CD4-positive, alpha-beta memory T cell (primary cell): ENCODE measurements around the gene SLIT2. TPM values are rescaled to one million over a fixed set of nuclear protein-coding genes. Genes with fewer than 3 reads are reported as not detected.

Experiments
- CTCF ChIA-PET: fragments of 350-600 bp; sonication (Branson Sonifier 250); formaldehyde crosslinking; loops from one replicate; lab custom pipeline; 2021; ENCODE audit warnings: inconsistent platforms; ENCODE audit not compliant: partially characterized antibody; lab: Charles Lee
- POLR2A ChIA-PET: fragments of 350-600 bp; sonication (Branson Sonifier 250); formaldehyde crosslinking; loops from one replicate; lab custom pipeline; 2021; ENCODE audit not compliant: partially characterized antibody; lab: Charles Lee
- DNase-seq, 5 donors: peaks; one replicate each; pipeline versions ENCODE4 v3.0.0 to v3.0.0-alpha.2; 2020 to 2022; ENCODE audit warnings: mixed read lengths in 1 of 5
- H3K27ac ChIP-seq: one replicate; pipeline ENCODE4 v1.7.0; 2013; ENCODE audit warnings: low read depth, low read length
- H3K27me3 ChIP-seq: 2 replicates; pipeline ENCODE4 v1.7.0; 2013; ENCODE audit warnings: mild to moderate bottlenecking, low read length, moderate library complexity; ENCODE audit not compliant: insufficient read depth
- H3K36me3 ChIP-seq: 2 replicates; pipeline ENCODE4 v1.7.0; 2013; ENCODE audit warnings: mild to moderate bottlenecking, low read length, moderate library complexity; ENCODE audit not compliant: insufficient read depth
- H3K4me1 ChIP-seq: 2 replicates; pipeline ENCODE4 v1.7.0; 2013; ENCODE audit warnings: mild to moderate bottlenecking, low read length, moderate library complexity; ENCODE audit not compliant: insufficient read depth
- H3K4me3 ChIP-seq, 2 donors: one replicate each; pipeline ENCODE4 v1.7.0; 2013; ENCODE audit warnings: low read length in 2 of 2, mild to moderate bottlenecking in 1 of 2
- H3K9me3 ChIP-seq, 2 donors: one replicate each; pipeline ENCODE4 v1.7.0; 2013; ENCODE audit warnings: low read length in 2 of 2, control low read depth in 1 of 2; ENCODE audit not compliant: control insufficient read depth in 1 of 2
- H3K27ac Mint-ChIP-seq, 7 donors: one replicate each; pipeline ENCODE4 v1.8.0; 2020 to 2021; ENCODE audit warnings: mixed read lengths in 7 of 7, mild to moderate bottlenecking in 6 of 7, inconsistent platforms in 3 of 7, moderate library complexity in 3 of 7
- H3K27me3 Mint-ChIP-seq, 2 donors: one replicate each; pipeline ENCODE4 v1.8.0; 2020 to 2021; ENCODE audit warnings: mixed read lengths in 2 of 2
- H3K36me3 Mint-ChIP-seq, 2 donors: one replicate each; pipeline ENCODE4 v1.8.0; 2020 to 2021; ENCODE audit warnings: mixed read lengths in 2 of 2, inconsistent platforms in 1 of 2, mild to moderate bottlenecking in 1 of 2
- H3K4me1 Mint-ChIP-seq, 4 donors: one replicate each; pipeline ENCODE4 v1.8.0; 2020 to 2021; ENCODE audit warnings: mixed read lengths in 4 of 4, mild to moderate bottlenecking in 1 of 4
- H3K4me3 Mint-ChIP-seq, 8 donors: one replicate each; pipeline ENCODE4 v1.8.0; 2020 to 2021; ENCODE audit warnings: mixed read lengths in 8 of 8, mild to moderate bottlenecking in 7 of 8, moderate library complexity in 6 of 8, inconsistent platforms in 3 of 8
- H3K9me3 Mint-ChIP-seq, 8 donors: one replicate each; pipeline ENCODE4 v1.8.0; 2020 to 2021; ENCODE audit warnings: mixed read lengths in 8 of 8, mild to moderate bottlenecking in 5 of 8, inconsistent platforms in 3 of 8, moderate library complexity in 1 of 8
- intact Hi-C: fragments of 100-400 bp; cut with micrococcal nuclease; formaldehyde crosslinking; loops from one replicate; pipeline ENCODE4 v1.15.1; 2023
- polyA plus RNA-seq, 2 donors: library from polyadenylated mRNA; unstranded; fragments of 300-500 nt; fragmentation: Illumina TruSeq; gene quantifications; one replicate each; pipeline ENCODE4 v1.2.3, GENCODE V29; 2021
- total RNA-seq, 2 experiments: library from RNA; stranded (reverse); gene quantifications; one replicate each; pipeline ENCODE4 v1.2.3, GENCODE V29; 2021

The SLIT2 gene
- total and polyA plus RNA-seq, 4 experiments from 2014 or later = not detected

DNA sequence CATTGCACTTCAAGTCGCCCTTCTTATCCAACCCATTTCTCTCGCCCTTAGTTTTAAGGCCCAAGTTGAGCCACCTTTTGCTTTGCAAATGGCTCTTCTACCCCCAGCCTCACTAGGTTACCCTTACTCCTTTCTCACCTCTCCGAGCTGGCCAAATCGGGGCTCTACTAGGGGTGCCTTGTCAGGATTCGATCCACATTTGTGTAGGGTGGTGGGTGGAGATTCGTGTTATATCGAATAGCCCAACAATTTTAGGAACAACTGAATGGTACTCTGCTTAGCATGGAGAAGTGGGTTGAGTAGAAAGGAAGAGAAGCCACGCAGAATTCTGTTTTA is 3.5 kb downstream of the SLIT2 start:
- intact Hi-C loops = no loop called here
- H3K27me3 Mint-ChIP-seq = peaks cover 19 to 20% of the 10 kb centered on the region in 2 donors
- Histone ChIP-seq H3K27me3 (no peaks in the 10 kb centered on the region), H3K36me3 (no peaks in the 10 kb centered on the region), H3K27ac (no peak overlapping the region), H3K4me3 (no peak overlapping the region), H3K9me3 (no peaks in the 10 kb centered on the region), H3K4me1 (no peaks in the 10 kb centered on the region)
- H3K4me1 Mint-ChIP-seq = peaks cover 6 to 16% (median 7%) of the 10 kb centered on the region in 4 donors
- DNase-seq = no peak
- H3K27ac Mint-ChIP-seq = no peak overlapping the region
- ChIA-PET POLR2A (no interaction called here), CTCF (no interaction called here)
- peaks cover 0 to 6% (median 0%) of the 10 kb centered on the region in 8 donors for H3K9me3 Mint-ChIP-seq
- no peaks in the 10 kb centered on the region for H3K36me3 Mint-ChIP-seq
- peak overlapping the region in 3 of 8 donors; percentile 37 to 54 (median 40) for H3K4me3 Mint-ChIP-seq

DNA sequence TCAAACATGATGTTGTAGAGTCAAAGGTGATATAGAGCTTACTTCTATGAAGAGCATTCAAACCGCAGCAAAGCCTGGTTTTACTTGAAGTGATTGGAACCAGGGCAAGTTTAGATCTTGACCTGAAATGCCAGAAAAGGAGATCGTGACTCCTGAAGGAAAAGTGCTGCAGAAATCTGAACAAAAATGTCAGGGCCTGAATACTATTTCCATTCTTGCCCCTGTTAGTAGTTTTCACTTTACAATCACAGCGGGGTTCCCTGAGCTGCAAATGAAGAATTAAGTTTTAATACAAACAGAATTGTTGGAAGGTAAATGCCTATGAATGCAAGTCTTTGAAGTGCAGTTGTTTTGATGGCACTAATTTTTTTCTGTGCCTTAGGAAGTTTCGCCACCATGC is 4.1 kb downstream of the SLIT2 start:
- DNase-seq = no peak
- Histone ChIP-seq H3K9me3 (no peaks in the 10 kb centered on the region), H3K36me3 (no peaks in the 10 kb centered on the region), H3K27me3 (no peaks in the 10 kb centered on the region), H3K4me3 (no peak overlapping the region), H3K4me1 (no peaks in the 10 kb centered on the region), H3K27ac (no peak overlapping the region)
- ChIA-PET CTCF (no interaction called here), POLR2A (no interaction called here)
- Mint-ChIP-seq H3K4me3 (no peak overlapping the region), H3K4me1 (peaks cover 6 to 11% (median 7%) of the 10 kb centered on the region in 4 donors), H3K27me3 (peaks cover 14 to 15% of the 10 kb centered on the region in 2 donors), H3K9me3 (peaks cover 0 to 3% (median 0%) of the 10 kb centered on the region in 8 donors), H3K27ac (no peak overlapping the region), H3K36me3 (no peaks in the 10 kb centered on the region)
- intact Hi-C loops = no loop called here

DNA sequence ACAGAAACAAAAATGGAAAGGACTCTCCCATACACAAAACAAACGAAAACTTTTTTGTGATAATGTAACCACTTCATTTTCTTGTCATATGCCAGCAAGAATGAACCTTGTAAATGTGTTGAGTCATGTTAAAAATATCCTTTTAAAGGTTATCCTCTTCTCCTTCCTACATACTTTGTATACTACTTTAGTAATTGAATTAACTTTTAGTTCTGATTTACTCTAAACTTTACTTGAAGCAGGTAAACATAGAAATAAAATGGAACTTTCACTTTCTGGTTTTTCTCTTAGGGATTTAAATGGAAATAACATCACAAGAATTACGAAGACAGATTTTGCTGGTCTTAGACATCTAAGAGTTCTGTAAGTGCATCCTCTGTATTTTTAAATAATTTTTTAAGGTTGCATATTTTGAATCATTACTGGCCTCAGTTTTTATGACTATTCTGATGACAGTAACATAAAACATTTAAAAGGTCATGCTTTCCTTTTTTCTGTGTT is 4.7 kb downstream of the SLIT2 start:
- ChIA-PET CTCF (no interaction called here), POLR2A (no interaction called here)
- intact Hi-C loops = no loop called here
- Histone ChIP-seq H3K27me3 (no peaks in the 10 kb centered on the region), H3K27ac (no peak overlapping the region), H3K9me3 (no peaks in the 10 kb centered on the region), H3K4me1 (no peaks in the 10 kb centered on the region), H3K36me3 (no peaks in the 10 kb centered on the region), H3K4me3 (no peak overlapping the region)
- peaks cover 10 to 12% of the 10 kb centered on the region in 2 donors for H3K27me3 Mint-ChIP-seq
- no peak overlapping the region for H3K27ac Mint-ChIP-seq
- peaks cover 0 to 5% (median 3%) of the 10 kb centered on the region in 4 donors for H3K4me1 Mint-ChIP-seq
- no peaks in the 10 kb centered on the region for H3K36me3 Mint-ChIP-seq
- DNase-seq = no peak
- no peak overlapping the region for H3K4me3 Mint-ChIP-seq
- H3K9me3 Mint-ChIP-seq = peaks cover 0 to 4% (median 0%) of the 10 kb centered on the region in 8 donors

DNA sequence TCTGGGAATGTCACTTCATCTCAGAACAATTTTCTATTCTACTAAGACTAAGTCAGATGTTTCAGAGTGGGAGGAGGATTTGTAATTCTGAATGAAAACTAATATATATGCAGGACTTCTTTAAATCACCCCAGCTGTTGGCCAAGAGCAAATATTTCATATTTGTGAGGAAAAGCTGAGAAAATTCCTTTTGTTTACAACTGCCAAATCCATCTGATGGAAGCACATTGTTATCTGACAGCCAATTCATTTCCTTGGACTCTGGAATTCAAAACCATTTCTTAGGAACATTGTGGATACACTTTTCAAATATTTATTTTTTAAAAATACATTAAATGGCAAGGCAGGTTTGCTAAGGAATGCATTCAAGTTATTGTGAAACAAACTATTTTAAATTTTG is 8.0 kb downstream of the SLIT2 start:
- Histone ChIP-seq H3K36me3 (no peaks in the 10 kb centered on the region), H3K4me3 (no peak overlapping the region), H3K27ac (no peak overlapping the region), H3K27me3 (no peaks in the 10 kb centered on the region), H3K4me1 (no peaks in the 10 kb centered on the region), H3K9me3 (no peaks in the 10 kb centered on the region)
- no peak for DNase-seq
- H3K36me3 Mint-ChIP-seq = no peaks in the 10 kb centered on the region
- no peaks in the 10 kb centered on the region for H3K4me1 Mint-ChIP-seq
- peaks cover 3% of the 10 kb centered on the region in 2 donors for H3K27me3 Mint-ChIP-seq
- intact Hi-C loops = no loop called here
- POLR2A ChIA-PET = no interaction called here
- H3K4me3 Mint-ChIP-seq = no peak overlapping the region
- CTCF ChIA-PET = no interaction called here
- peaks cover 0 to 4% (median 0%) of the 10 kb centered on the region in 8 donors for H3K9me3 Mint-ChIP-seq
- H3K27ac Mint-ChIP-seq = no peak overlapping the region

DNA sequence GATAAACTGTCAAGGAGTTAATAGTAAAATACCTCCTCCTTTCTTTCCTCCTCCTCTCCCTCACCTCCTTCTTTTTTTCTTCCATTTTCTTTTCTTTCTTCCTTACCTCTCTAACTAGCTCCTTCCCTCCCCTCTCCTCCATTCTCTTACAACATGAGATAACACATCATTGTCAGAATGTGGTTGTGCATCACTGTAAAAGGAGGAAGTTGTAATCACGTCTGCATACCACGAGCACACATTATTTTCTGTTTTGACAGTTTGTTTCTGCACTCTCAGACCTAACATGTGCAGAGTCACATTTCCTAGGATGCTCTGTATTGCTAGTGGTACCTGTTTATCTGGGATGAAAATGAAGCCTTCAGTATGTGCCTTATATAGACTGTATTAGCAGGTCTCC is 9.1 kb downstream of the SLIT2 start:
- Mint-ChIP-seq H3K4me3 (no peak overlapping the region), H3K27ac (no peak overlapping the region), H3K27me3 (no peaks in the 10 kb centered on the region), H3K9me3 (peaks cover 0 to 2% (median 0%) of the 10 kb centered on the region in 8 donors), H3K4me1 (no peaks in the 10 kb centered on the region), H3K36me3 (no peaks in the 10 kb centered on the region)
- Histone ChIP-seq H3K9me3 (no peaks in the 10 kb centered on the region), H3K4me3 (no peak overlapping the region), H3K36me3 (no peaks in the 10 kb centered on the region), H3K27ac (no peak overlapping the region), H3K4me1 (no peaks in the 10 kb centered on the region), H3K27me3 (no peaks in the 10 kb centered on the region)
- DNase-seq = no peak
- ChIA-PET CTCF (no interaction called here), POLR2A (no interaction called here)
- intact Hi-C loops = no loop called here

DNA sequence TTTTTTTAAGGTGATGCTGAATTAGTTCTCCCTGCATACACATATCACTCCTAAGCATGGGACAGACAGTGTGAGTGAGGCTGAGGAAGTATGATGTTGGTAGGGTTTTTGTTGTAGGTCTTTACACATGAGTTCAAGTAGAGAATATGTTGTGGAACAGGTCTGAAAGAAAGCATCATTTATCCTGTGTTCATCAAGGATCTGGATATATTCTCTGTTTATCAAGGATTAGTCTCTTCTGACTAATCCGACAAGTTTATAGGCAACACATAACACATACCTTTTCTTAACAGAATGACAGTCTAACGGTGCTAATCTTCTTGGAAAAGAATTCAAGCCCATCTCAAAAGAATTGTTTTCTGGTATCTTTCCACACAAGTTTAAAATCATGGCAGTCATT is 10.5 kb downstream of the SLIT2 start:
- no peaks in the 10 kb centered on the region for H3K4me1 Mint-ChIP-seq
- H3K4me3 ChIP-seq = no peak overlapping the region
- no peak overlapping the region for H3K4me3 Mint-ChIP-seq
- no peaks in the 10 kb centered on the region for H3K36me3 ChIP-seq
- no peaks in the 10 kb centered on the region for H3K4me1 ChIP-seq
- H3K27me3 Mint-ChIP-seq = no peaks in the 10 kb centered on the region
- intact Hi-C loops = no loop called here
- CTCF ChIA-PET = no interaction called here
- peaks cover 0 to 2% (median 0%) of the 10 kb centered on the region in 8 donors for H3K9me3 Mint-ChIP-seq
- no peaks in the 10 kb centered on the region for H3K36me3 Mint-ChIP-seq
- H3K9me3 ChIP-seq = no peaks in the 10 kb centered on the region
- no peak for DNase-seq
- POLR2A ChIA-PET = no interaction called here
- no peaks in the 10 kb centered on the region for H3K27me3 ChIP-seq
- no peak overlapping the region for H3K27ac Mint-ChIP-seq
- no peak overlapping the region for H3K27ac ChIP-seq

DNA sequence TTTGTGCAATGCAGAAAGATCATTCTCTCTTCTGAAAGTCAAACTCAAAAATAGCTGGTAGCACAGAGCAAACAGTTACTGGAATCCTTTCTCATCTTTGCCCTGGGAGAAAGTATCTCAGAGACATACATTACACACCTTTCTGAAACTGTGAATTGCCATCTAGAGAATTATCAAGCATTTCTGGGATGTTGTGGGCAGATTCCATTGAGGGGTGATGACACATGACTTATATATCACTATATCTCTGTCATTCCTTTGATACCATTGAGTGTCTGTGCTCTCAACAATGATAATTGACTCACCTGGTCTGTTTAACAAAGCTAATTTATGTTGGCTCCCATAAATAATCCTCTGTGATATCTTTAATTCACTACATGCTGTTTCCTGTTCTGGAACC is 13.0 kb downstream of the SLIT2 start:
- CTCF ChIA-PET = no interaction called here
- H3K27me3 ChIP-seq = no peaks in the 10 kb centered on the region
- no peaks in the 10 kb centered on the region for H3K4me1 Mint-ChIP-seq
- no peaks in the 10 kb centered on the region for H3K36me3 Mint-ChIP-seq
- no peaks in the 10 kb centered on the region for H3K4me1 ChIP-seq
- no peak for DNase-seq
- intact Hi-C loops = no loop called here
- H3K9me3 ChIP-seq = no peaks in the 10 kb centered on the region
- H3K4me3 ChIP-seq = no peak overlapping the region
- no peaks in the 10 kb centered on the region for H3K36me3 ChIP-seq
- POLR2A ChIA-PET = no interaction called here
- peaks cover 0 to 2% (median 0%) of the 10 kb centered on the region in 8 donors for H3K9me3 Mint-ChIP-seq
- H3K27ac ChIP-seq = no peak overlapping the region
- no peak overlapping the region for H3K27ac Mint-ChIP-seq
- no peak overlapping the region for H3K4me3 Mint-ChIP-seq
- no peaks in the 10 kb centered on the region for H3K27me3 Mint-ChIP-seq

DNA sequence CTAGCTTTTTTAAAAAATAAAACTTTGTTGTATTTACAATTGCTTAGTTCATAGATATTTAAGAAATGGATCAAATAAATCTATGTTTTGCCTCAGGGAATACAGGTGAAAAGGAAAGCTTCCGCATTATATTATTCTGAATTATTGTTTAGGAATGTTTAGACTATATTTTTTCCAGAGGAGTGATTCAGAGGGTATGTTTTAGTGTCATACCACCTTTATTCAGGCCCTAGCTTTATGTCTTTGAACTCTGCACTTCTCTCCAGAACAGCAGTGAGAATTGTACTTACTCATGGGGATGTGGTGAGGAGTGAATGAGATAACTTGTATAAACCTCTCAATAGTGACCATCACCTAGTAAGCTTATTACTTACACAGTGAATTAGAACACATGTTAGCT is 14.0 kb downstream of the SLIT2 start:
- intact Hi-C loops = no loop called here
- Histone ChIP-seq H3K36me3 (no peaks in the 10 kb centered on the region), H3K9me3 (no peaks in the 10 kb centered on the region), H3K27me3 (no peaks in the 10 kb centered on the region), H3K4me3 (no peak overlapping the region), H3K27ac (no peak overlapping the region), H3K4me1 (no peaks in the 10 kb centered on the region)
- Mint-ChIP-seq H3K27ac (no peak overlapping the region), H3K4me3 (no peak overlapping the region), H3K9me3 (peaks cover 0 to 2% (median 0%) of the 10 kb centered on the region in 8 donors), H3K4me1 (no peaks in the 10 kb centered on the region), H3K36me3 (no peaks in the 10 kb centered on the region), H3K27me3 (no peaks in the 10 kb centered on the region)
- no peak for DNase-seq
- POLR2A ChIA-PET = no interaction called here
- CTCF ChIA-PET = no interaction called here
